Pulmonary artery endothelial cell (primary cell): ENCODE results near the gene KLHL40. TPM values are rescaled to one million over a fixed set of nuclear protein-coding genes. Genes with fewer than 3 reads are reported as not detected.

Experiments
- DNase-seq: peaks from one replicate; pipeline ENCODE4 v3.0.0-alpha.2; 2011; ENCODE audit warnings: low read depth, low spot score
- total RNA-seq: library from RNA; depleted of rRNA; stranded (reverse); fragments of >200 nt; gene quantifications from 2 replicates; pipeline ENCODE4 v1.2.3, GENCODE V29; 2014

The KLHL40 gene
- total RNA-seq, 1 donor from 2014 or later, result not detected

DNA sequence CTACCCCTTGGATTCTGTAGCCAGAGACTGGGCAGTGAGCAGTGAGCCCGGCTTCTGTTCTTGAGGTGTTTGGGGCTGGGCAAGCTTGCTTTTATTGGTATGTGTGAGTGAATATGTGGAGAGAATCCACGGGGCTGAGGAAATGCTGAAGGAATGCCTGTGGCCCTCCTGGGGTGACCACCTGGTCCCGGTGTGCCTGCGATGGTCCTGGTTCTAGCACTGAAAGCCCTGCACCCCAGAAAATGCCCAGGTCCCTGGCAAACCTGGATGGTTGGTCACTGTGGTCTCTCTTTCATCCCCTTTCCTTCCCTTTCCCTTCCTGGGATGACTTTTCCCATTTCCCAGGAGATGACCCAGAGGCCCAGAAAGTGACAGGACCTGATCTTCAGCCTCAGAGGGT is 27.7 kb upstream of the KLHL40 start:
- no peak for DNase-seq

DNA sequence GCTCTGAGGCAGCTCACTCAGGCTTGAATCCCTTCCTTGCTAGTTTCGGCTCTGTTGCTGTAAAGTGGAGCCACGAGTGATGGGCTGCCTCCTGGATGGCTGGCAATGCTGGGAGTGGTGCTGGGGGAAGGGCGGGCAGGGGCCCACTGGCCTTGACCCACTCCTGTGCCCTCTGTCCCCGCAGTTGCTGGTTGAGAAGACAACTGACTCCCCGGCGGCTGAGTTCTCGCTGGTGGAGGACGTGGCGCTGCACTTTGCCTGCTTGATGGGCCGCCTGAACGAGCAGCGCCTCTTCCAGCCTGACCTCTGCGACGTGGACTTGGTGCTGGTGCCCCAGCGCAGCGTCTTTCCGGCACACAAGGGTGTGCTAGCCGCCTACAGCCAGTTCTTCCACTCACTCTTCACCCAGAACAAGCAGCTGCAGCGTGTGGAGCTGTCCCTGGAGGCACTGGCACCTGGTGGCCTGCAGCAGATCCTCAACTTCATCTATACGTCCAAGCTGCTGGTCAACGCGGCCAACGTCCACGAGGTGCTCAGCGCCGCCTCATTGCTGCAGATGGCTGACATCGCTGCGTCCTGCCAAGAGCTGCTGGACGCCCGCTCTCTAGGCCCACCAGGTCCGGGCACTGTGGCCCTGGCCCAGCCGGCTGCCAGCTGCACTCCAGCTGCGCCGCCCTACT is 27.1 kb upstream of the KLHL40 start:
- DNase-seq, result no peak

DNA sequence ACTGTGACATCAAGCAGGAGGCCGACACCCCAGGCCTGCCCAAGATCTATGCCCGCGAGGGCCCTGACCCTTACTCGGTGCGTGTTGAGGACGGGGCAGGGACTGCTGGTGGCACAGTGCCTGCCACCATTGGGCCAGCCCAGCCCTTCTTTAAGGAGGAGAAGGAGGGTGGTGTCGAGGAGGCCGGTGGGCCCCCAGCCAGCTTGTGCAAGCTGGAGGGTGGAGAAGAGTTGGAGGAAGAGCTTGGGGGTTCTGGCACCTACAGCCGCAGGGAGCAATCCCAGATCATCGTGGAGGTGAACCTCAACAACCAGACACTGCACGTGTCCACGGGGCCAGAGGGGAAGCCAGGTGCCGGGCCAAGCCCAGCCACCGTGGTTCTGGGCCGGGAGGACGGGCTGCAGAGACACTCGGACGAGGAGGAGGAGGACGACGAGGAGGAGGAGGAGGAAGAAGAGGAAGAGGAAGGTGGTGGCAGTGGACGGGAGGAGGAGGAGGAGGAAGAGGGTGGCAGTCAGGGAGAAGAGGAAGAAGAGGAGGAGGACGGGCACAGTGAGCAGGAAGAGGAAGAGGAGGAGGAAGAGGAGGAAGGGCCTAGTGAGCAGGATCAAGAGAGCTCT is 26.5 kb upstream of the KLHL40 start:
- no peak for DNase-seq

GRCh38 chr3:42659451-42660130 is 25.7 kb upstream of the KLHL40 start:
- DNase-seq, result no peak

DNA sequence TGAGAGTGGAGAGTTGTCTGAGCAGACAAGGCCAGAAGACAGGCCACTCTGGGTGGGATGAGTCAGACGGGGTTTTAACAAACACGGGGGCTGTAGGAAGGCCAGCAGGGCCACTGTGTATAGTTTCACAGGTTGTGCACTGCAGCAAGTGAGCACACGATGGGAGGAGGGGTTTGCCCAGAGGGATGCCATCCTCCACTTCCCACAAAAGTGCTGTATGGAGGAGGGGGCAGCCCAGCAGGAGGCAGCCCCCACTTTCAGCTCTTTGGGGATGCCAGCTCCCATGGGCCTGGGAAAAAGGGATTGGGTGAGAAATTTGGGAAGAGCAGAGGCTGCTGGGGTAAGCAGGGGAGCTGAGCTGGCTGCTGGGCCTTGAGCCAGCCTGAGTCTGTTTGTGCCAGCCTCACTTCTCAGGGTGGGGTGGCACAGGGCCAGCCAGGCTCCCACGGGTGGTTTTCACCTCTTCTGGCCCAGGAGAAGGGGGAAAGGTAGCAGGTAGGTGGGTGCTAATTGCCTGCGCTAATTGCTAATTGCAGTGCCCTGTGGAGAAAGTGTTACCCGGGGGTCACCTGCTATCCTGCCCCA is 25.1 kb upstream of the KLHL40 start:
- no peak for DNase-seq

- no peak for DNase-seq
Observed at GRCh38 chr3:42660898-42661297, 24.4 kb upstream of the KLHL40 start.

DNA sequence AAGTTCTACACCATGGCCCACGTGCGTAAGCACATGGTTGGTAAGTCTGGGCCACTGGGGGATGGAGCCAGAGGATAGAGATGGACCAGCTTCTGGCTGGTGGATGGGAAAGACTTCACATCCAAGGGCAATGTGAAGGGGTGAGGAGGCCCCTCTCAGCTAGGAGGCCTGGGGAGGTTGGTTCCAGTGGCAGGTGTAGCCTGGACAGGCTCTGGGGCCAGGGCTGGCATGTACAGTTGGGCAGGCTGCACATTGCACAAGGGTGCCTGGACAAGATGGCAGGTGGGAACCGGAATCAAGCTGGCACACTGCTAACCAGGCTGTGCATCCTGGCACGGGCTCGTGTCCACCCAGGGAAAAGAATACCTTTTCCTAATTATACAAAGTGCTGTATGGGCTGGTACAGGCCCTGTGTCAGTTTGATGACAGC is 23.7 kb upstream of the KLHL40 start:
- no peak for DNase-seq

DNA sequence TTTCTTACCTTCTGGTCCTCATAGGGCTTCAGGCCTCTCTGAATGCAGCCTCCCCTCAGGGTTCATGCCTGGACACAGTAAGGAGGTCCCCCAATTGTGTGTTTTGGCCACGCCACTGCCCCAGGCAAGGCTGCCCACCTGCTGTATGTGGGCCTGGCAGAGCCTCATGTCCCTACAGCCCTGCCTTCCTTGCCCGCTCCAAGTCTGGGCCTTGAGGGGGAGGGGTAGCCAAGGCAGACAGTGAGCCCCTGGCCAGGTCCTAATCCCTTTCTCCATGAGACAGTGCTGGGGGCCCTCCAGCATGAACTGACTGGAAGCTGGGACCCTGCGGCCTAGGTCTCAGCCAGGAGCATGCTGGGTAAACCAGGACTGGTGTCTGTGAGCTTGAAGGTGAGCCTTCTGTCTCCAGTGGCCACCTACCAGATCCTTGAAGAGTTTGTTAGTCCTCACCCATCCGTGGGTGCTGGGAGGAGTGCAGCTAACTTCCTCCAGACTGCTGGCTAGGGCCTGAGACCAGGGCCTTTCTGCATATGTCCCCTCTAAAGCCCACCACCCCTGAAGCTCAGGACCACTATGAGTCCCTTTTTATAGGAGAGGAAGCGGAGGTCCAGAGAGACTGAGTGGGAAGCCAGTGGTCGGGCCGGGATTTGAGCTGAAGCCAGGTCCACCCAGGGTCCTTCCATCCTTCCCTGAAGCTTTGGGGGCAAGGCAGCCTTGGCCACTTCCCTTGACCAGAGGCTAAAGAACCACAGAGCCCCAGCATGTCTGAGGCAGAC is 23.1 kb upstream of the KLHL40 start:
- DNase-seq, result no peak

DNA sequence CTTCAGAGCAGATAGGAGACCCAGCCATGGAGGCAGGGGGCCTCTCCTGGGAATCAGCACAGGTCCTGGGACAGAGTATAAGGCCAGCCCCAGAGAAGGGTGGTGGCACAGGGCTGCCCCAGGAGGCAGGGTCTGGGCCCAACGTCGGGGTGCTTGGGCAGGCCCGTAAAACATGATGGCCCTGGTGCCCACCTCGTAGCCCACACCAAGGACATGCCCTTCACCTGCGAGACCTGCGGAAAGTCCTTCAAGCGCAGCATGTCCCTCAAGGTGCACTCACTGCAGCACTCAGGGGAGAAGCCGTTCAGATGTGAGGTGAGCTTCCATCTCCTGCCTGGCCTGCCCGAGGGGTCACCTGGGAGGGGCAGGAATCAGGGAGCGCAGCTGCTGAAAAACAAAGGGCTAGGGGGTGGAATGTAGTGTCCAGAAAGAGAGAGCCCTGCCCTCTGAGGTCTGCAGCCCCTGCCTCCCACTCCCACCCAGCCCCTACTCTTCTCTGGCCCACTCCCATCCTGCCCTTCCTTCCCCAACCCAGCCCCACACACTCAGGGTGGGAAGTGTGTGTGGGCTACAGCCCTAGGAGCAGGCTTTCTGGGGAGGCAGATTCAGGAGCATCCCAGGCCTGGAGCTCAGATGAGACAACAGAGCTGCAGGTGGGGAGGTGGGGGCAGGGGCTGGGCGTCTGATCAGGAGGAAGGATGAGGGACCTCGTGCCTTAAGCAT is 22.4 kb upstream of the KLHL40 start:
- no peak for DNase-seq

DNA sequence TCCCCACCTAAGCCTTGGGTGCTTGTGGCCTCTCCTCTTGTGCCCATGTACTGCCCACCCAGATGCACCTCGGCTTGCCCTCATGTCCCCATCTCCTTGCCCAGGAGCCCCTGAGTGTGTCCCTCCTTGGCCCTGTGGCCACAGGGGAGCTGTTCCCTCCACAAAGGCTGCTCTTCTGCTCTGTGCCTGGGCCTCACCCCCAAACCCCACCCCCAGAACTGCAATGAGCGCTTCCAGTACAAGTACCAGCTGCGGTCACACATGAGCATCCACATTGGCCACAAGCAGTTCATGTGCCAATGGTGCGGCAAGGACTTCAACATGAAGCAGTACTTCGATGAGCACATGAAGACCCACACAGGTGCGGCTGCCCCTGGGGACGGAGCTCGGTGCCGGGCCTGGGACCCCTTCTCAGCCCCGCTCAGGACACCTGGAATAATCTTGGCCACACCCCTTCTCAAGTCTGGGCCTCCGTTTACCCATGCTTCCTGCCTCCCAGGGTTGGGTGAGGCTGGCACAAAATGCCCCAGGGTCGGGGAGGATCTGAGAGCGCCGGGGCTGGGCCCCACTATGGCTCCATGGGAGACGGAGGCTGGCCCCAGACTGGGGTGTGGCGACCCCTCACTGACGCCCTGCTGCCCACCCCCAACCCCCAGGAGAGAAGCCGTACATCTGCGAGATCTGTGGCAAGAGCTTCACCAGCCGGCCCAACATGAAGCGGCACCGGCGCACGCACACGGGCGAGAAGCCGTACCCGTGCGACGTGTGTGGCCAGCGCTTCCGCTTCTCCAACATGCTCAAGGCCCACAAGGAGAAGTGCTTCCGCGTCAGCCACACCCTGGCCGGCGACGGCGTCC is 21.5 kb upstream of the KLHL40 start:
- no peak for DNase-seq

- DNase-seq, result no peak
Observed at GRCh38 chr3:42664438-42664803, 20.9 kb upstream of the KLHL40 start.

DNA sequence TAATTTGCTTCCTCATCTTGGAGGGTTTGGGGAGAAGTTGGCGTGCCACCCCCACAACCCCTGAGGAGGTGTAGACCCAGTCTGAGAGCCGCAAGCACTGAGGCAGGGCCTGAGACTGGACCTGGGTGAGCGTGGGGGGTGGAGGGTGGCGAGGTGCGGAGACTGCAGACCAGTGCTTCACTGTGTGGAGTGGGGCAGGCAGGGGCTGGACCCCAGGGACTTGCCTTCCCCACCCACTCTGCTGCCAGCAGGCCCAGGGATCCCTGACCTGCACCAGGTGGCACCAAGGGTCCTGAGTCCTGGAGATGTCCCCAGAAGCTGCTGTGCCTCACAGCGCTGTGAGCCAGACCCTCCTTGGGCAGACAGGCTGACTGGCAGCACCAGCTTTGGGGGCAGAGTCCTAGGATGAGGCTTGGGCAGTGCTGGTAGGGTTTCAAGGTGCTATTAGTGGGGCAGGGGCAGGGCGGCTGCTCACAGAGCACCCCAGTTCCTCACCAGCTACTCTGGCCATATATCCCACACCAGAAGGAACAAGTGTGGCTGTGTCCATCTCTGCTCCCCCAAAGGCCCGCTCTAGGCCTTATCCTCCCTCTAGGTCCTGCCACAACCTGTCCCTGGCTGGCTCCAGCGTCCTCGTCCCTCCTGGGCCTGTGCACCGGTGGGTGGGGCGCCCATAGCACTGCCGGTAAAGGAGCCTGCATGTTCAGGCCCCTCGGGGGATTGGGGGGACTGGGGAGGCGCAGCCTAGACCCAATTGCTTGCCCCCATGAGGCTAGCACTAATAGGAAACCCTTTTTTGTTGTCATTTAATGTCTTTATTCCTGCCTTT is 20.1 kb upstream of the KLHL40 start:
- no peak for DNase-seq

DNA sequence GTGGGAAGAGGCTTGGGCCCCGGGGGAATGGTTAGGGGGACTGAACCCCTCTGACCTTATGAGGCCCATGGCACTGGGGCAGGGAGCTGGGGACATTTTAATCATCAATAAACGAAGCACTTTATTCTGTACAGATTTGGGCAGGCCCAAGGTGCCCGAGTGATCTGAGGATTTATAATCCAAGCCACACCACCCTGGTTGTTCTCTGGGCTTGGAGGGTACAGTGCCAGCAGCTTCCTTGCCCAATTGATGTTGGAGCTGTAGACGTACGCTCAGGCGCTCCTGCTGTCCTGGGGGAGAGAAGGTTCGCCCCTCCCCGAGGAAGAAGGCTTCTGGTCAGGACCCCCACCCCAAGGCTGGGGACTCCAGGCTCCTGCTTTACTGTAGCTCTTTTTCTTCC is 19.3 kb upstream of the KLHL40 start:
- DNase-seq, result no peak

DNA sequence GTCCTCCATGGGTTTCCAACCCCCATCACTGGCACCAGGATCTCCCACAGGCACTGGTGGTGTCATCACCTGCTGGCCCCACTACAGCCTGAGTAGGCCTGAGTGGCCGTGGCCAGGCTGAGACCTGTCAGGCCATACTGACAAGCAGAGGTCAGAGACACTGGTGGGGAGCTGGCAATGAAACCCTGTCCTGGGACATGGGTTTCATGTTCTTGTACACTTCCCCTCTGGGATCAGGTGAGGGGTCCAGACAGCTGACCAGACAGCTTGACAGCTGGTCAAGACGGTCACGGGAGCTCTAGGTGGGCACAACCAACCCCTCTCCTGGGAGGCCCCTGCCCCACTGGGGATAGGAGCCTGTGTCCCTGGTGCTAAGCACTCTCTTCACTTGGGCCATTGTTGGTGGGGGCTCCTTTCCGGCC is 18.7 kb upstream of the KLHL40 start:
- no peak for DNase-seq

DNA sequence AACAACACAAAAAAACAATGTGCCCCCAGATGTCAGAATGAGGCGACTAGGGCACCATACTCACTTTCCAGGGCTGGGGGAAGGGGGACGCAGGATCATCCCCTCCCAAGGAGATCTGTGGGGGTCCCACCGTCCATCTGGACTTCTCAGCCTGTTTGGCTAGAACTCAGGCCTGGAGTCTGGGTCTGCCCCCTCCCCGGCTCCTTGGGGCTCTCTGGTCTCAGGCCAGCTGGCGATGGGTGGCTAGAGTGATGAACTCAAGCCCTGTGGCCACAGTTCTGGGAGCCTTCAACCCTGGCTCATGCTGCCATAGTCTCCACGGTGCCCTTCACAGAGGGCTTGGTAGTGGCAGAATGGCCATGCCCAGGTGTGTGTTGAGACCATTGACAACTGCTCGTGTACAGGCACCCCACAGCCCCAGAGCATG is 18.2 kb upstream of the KLHL40 start:
- no peak for DNase-seq

GRCh38 chr3:42667523-42668412 is 17.6 kb upstream of the KLHL40 start:
- DNase-seq, result no peak

DNA sequence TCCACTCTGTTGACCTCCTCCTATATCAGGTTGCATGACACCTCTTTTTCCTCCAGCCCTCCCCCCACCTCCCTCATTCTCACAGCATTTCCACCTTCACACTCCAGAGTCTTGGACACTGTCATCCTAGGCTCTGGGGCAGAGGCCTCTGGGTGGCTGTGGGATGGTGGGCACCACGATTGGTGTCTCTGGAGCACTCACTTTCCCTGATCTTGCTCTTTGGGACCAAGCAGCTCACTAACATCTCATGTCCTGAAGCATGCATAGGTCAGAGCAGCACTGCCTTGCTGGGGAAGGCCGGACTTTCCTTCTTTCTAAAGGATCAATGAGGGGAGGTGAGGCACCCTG is 16.9 kb upstream of the KLHL40 start:
- no peak for DNase-seq

DNA sequence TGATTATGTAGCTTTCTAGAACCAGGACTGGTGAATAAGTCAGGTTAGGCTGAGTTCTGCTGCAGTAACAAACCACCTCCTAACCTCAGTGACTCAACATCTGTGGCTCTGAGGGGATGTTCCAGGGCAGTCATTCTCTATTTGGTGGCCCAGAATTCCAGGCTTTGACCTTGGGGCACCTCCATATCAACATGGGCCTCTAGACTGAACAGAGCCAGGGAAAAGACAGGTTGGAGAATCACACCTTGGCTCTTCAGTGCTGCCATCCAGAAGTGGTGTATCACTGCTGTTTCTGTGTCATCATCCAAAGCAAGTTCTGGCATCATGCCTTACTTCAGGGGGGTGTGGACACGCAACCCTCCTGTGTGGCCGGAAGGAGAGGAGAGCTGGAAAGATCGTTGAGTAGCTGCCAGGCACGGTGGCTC is 16.5 kb upstream of the KLHL40 start:
- no peak for DNase-seq
